H9 (cell line): Measurements from ENCODE around the gene NUMA1. TPM values are rescaled to one million over a fixed set of nuclear protein-coding genes. Genes with fewer than 3 reads are reported as not detected.

Source experiments
- DNase-seq: peaks from one replicate; pipeline ENCODE4 v3.0.0-alpha.2; 2017
- H2AFZ ChIP-seq: one replicate; pipeline ENCODE4 v1.6.1; 2013; ENCODE audit warnings: mild to moderate bottlenecking, low read length, control low read depth, moderate library complexity
- H2AK5ac ChIP-seq: 2 replicates; pipeline ENCODE4 v1.6.1; 2013; ENCODE audit warnings: low read length, control low read depth, mixed read lengths; ENCODE audit not compliant: insufficient read length
- H2BK120ac ChIP-seq: one replicate; pipeline ENCODE4 v1.6.1; 2013; ENCODE audit warnings: low read depth, mild to moderate bottlenecking, low read length, control low read depth, inconsistent platforms; ENCODE audit not compliant: poor library complexity, severe bottlenecking
- H2BK12ac ChIP-seq: 2 replicates; pipeline ENCODE4 v1.6.1; 2013; ENCODE audit warnings: low read length, control low read depth, mixed read lengths, low read depth; ENCODE audit not compliant: insufficient read length
- H2BK15ac ChIP-seq: 2 replicates; pipeline ENCODE4 v1.6.1; 2013; ENCODE audit warnings: low read depth, low read length, control low read depth
- H2BK20ac ChIP-seq: one replicate; pipeline ENCODE4 v1.6.1; 2013; ENCODE audit warnings: low read depth, mild to moderate bottlenecking, low read length, control low read depth, inconsistent platforms; ENCODE audit not compliant: poor library complexity, severe bottlenecking
- H2BK5ac ChIP-seq: 2 replicates; pipeline ENCODE4 v1.6.1; 2013; ENCODE audit warnings: low read length, control low read depth, mixed read lengths; ENCODE audit not compliant: insufficient read length
- H3K14ac ChIP-seq: 2 replicates; pipeline ENCODE4 v1.6.1; 2013; ENCODE audit warnings: low read length, control low read depth; ENCODE audit not compliant: insufficient read depth
- H3K18ac ChIP-seq: 2 replicates; pipeline ENCODE4 v1.6.1; 2013; ENCODE audit warnings: low read depth, mild to moderate bottlenecking, mixed read lengths, low read length, control low read depth; ENCODE audit not compliant: insufficient read length
- H3K23ac ChIP-seq: 2 replicates; pipeline ENCODE4 v1.6.1; 2013; ENCODE audit warnings: low read length, control low read depth, mixed read lengths, low read depth; ENCODE audit not compliant: insufficient read length
- H3K23me2 ChIP-seq: 2 replicates; pipeline ENCODE4 v1.6.1; 2013; ENCODE audit warnings: low read depth, mild to moderate bottlenecking, mixed read lengths, low read length, control low read depth; ENCODE audit not compliant: insufficient read length, poor library complexity, severe bottlenecking
- H3K27ac ChIP-seq: 2 replicates; pipeline ENCODE4 v1.5.1; 2013; ENCODE audit warnings: low read length, control low read depth, mixed read lengths, low read depth; ENCODE audit not compliant: insufficient read length
- H3K27me3 ChIP-seq: 2 replicates; pipeline ENCODE4 v1.6.1; 2013; ENCODE audit warnings: low read length, control low read depth, inconsistent platforms; ENCODE audit not compliant: insufficient read depth
- H3K4ac ChIP-seq: 2 replicates; pipeline ENCODE4 v1.6.1; 2013; ENCODE audit warnings: low read depth, mild to moderate bottlenecking, control low read depth, inconsistent platforms, low read length, moderate library complexity
- H3K4me1 ChIP-seq: 2 replicates; pipeline ENCODE4 v1.6.1; 2013; ENCODE audit warnings: low read length, control low read depth, inconsistent platforms; ENCODE audit not compliant: insufficient read depth
- H3K4me2 ChIP-seq: 2 replicates; pipeline ENCODE4 v1.6.1; 2013; ENCODE audit warnings: low read length, control low read depth, mixed read lengths; ENCODE audit not compliant: insufficient read length, insufficient read depth
- H3K56ac ChIP-seq: 2 replicates; pipeline ENCODE4 v1.6.1; 2013; ENCODE audit warnings: low read depth, mild to moderate bottlenecking, mixed read lengths, low read length, control low read depth; ENCODE audit not compliant: insufficient read length
- H3K79me1 ChIP-seq: 2 replicates; pipeline ENCODE4 v1.6.1; 2013; ENCODE audit warnings: low read depth, mild to moderate bottlenecking, moderate library complexity, low read length, control low read depth, inconsistent platforms; ENCODE audit not compliant: insufficient read depth, poor library complexity, severe bottlenecking
- H3K79me2 ChIP-seq: 2 replicates; pipeline ENCODE4 v1.6.1; 2013; ENCODE audit warnings: low read length, control low read depth, inconsistent platforms; ENCODE audit not compliant: insufficient read depth
- H3K9ac ChIP-seq: 2 replicates; pipeline ENCODE4 v1.6.1; 2013; ENCODE audit warnings: low read length, control low read depth, mixed read lengths; ENCODE audit not compliant: insufficient read length; ENCODE audit errors: extremely low read depth
- H3K9me3 ChIP-seq: one replicate; pipeline ENCODE4 v1.6.1; 2013; ENCODE audit warnings: low read depth, low read length, inconsistent platforms; ENCODE audit not compliant: control insufficient read depth
- H3T11ph ChIP-seq: one replicate; pipeline ENCODE4 v1.6.1; 2013; ENCODE audit warnings: mild to moderate bottlenecking, low read length, control low read depth, inconsistent platforms
- H4K20me1 ChIP-seq: one replicate; pipeline ENCODE4 v1.6.1; 2013; ENCODE audit not compliant: control insufficient read depth, insufficient read length, insufficient read depth
- H4K5ac ChIP-seq: 2 replicates; pipeline ENCODE4 v1.6.1; 2013; ENCODE audit warnings: low read depth, mild to moderate bottlenecking, mixed read lengths, low read length, control low read depth; ENCODE audit not compliant: insufficient read length
- H4K8ac ChIP-seq: replicated peaks from 2 replicates; pipeline ENCODE4 v1.6.1; 2013; ENCODE audit warnings: low read length, control low read depth, mixed read lengths, low read depth; ENCODE audit not compliant: insufficient read length
- H4K91ac ChIP-seq: 2 replicates; pipeline ENCODE4 v1.6.1; 2013; ENCODE audit warnings: low read depth, mild to moderate bottlenecking, moderate library complexity, mixed read lengths, low read length, control low read depth; ENCODE audit not compliant: insufficient read length
- H3K27ac Mint-ChIP-seq, 3 experiments: 2 replicates in 2 of 3; 3 replicates in 1 of 3; pipeline ENCODE4 v1.8.0; 2020 to 2021; ENCODE audit warnings: mixed read lengths in 3 of 3, mild to moderate bottlenecking in 1 of 3, moderate library complexity in 1 of 3
- H3K27me3 Mint-ChIP-seq: 2 replicates; pipeline ENCODE4 v1.8.0; 2021; ENCODE audit warnings: low read depth, mild to moderate bottlenecking, moderate library complexity, mixed read lengths
- H3K36me3 Mint-ChIP-seq, 3 experiments: 2 replicates in 2 of 3; 3 replicates in 1 of 3; pipeline ENCODE4 v1.8.0; 2020 to 2021; ENCODE audit warnings: low read depth in 3 of 3, mixed read lengths in 3 of 3; ENCODE audit not compliant: insufficient read depth in 1 of 3
- H3K4me1 Mint-ChIP-seq, 2 experiments: 2 replicates each; pipeline ENCODE4 v1.8.0; 2020; ENCODE audit warnings: mixed read lengths in 2 of 2
- H3K4me3 Mint-ChIP-seq, 2 experiments: 2 replicates in 1 of 2; 3 replicates in 1 of 2; pipeline ENCODE4 v1.8.0; 2020 to 2021; ENCODE audit warnings: mild to moderate bottlenecking in 2 of 2, mixed read lengths in 2 of 2, moderate library complexity in 1 of 2
- H3K9me3 Mint-ChIP-seq, 2 experiments: 2 replicates in 1 of 2; 3 replicates in 1 of 2; pipeline ENCODE4 v1.8.0; 2020; ENCODE audit warnings: mild to moderate bottlenecking in 2 of 2, mixed read lengths in 2 of 2, moderate library complexity in 1 of 2
- WGBS: extraction: QIAGEN DNeasy Blood & Tissue Kit; methylation state at CpG from one replicate; pipeline ENCODE4 v1.1.7; 2013; ENCODE audit warnings: missing lambda C conversion rate, low lambda C conversion rate, mixed read lengths; ENCODE audit not compliant: insufficient read length; ENCODE audit errors: extremely low coverage; 5-methylcytosine and 5-hydroxymethylcytosine counted together
- total RNA-seq: library from RNA; stranded (reverse); gene quantifications from 2 replicates; pipeline ENCODE4 v1.2.1, GENCODE V29; 2021
- TF ChIP-seq, protein P1 (sequence below): fragments of 200-600 bp; sonication (generic); conservative IDR thresholded peaks from 3 replicates; pipeline ENCODE4 v1.8.0; 2021; ENCODE audit warnings: antibody characterized with exemption, mild to moderate bottlenecking

NUMA1 gene
- total RNA-seq, 1 experiment from 2014 or later = 136 TPM

DNA sequence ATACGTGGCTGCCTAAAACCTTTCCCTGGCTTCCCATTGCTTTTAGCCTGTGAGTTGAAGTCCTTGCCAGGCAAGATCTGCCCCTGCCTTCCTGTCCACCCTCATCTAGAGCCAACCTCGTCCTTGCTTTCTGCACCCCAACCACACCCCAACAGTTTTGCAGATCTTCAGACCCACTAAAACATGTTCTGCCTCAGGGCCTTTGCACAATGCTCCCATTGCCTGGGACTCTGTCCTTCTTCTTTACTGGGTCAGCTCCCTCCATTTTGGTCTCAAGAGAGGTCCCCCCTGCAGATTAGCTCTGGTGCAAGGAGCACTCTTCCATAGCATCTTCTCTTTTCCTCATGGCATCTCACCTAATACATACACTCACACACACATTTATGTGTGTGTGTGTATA, 40.6 kb upstream of the NUMA1 start:
- no peak overlapping the region for H2BK5ac ChIP-seq
- TF ChIP-seq, protein P1, sequence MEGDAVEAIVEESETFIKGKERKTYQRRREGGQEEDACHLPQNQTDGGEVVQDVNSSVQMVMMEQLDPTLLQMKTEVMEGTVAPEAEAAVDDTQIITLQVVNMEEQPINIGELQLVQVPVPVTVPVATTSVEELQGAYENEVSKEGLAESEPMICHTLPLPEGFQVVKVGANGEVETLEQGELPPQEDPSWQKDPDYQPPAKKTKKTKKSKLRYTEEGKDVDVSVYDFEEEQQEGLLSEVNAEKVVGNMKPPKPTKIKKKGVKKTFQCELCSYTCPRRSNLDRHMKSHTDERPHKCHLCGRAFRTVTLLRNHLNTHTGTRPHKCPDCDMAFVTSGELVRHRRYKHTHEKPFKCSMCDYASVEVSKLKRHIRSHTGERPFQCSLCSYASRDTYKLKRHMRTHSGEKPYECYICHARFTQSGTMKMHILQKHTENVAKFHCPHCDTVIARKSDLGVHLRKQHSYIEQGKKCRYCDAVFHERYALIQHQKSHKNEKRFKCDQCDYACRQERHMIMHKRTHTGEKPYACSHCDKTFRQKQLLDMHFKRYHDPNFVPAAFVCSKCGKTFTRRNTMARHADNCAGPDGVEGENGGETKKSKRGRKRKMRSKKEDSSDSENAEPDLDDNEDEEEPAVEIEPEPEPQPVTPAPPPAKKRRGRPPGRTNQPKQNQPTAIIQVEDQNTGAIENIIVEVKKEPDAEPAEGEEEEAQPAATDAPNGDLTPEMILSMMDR = no peak
- no peak overlapping the region for H2AFZ ChIP-seq
- H2AK5ac ChIP-seq = no peak overlapping the region
- H4K20me1 ChIP-seq = no peaks in the 10 kb centered on the region
- H3K23me2 ChIP-seq = no peaks in the 10 kb centered on the region
- no peak overlapping the region for H4K8ac ChIP-seq
- Mint-ChIP-seq H3K4me1 (no peaks in the 10 kb centered on the region), H3K36me3 (no peaks in the 10 kb centered on the region), H3K27ac (peak overlapping the region in 1 of 3 experiments; percentile 8; a peak in 1 of 7 replicates), H3K4me3 (no peak overlapping the region), H3K27me3 (peaks cover 48% of the 10 kb centered on the region), H3K9me3 (peaks cover 0 to 15% of the 10 kb centered on the region in 2 experiments; a peak in 4 of 5 replicates)
- H3K18ac ChIP-seq = no peak overlapping the region
- no peaks in the 10 kb centered on the region for H3K4me1 ChIP-seq
- H3K79me2 ChIP-seq = no peaks in the 10 kb centered on the region
- H3T11ph ChIP-seq = no peak overlapping the region
- no peak overlapping the region for H4K91ac ChIP-seq
- H3K23ac ChIP-seq = no peak overlapping the region
- WGBS = no CpG with 5 or more reads among the region's 2 CpGs
- H3K9ac ChIP-seq = no peak overlapping the region
- H3K14ac ChIP-seq = no peak overlapping the region
- H3K4me2 ChIP-seq = no peak overlapping the region
- no peak overlapping the region for H2BK15ac ChIP-seq
- H4K5ac ChIP-seq = no peak overlapping the region
- no peak overlapping the region for H2BK20ac ChIP-seq
- H3K56ac ChIP-seq = no peak overlapping the region
- H2BK12ac ChIP-seq = no peak overlapping the region
- H3K27ac ChIP-seq = no peak overlapping the region
- no peak overlapping the region for H2BK120ac ChIP-seq
- no peaks in the 10 kb centered on the region for H3K79me1 ChIP-seq
- no peak for DNase-seq
- no peaks in the 10 kb centered on the region; the same call in 1 of the 2 replicates for H3K27me3 ChIP-seq
- H3K4ac ChIP-seq = no peak overlapping the region
- H3K9me3 ChIP-seq = no peaks in the 10 kb centered on the region
